ENCODE data around the gene DSTYK. TPM values are rescaled to one million over a fixed set of nuclear protein-coding genes. Genes with fewer than 3 reads are reported as not detected.
"Not testable (repeated sequence)": the region's sequence is repeated elsewhere in the genome, so short reads cannot be mapped to it uniquely, and the experiment has no call there.

Gene DSTYK
- total RNA-seq, 1 experiment from 2014 or later, result 11.3 TPM

- ATAC-seq (no peak), DNase-seq (ENCODE audit: low read depth, low spot score) (no peak)
- H3K4me1 ChIP-seq (ENCODE audit: control insufficient read depth, insufficient read depth, low read length), result no peaks in the 10 kb centered on the region
- in situ Hi-C loops (cut with HindIII; ENCODE audit: low pct_unique_long_range_greater_than_20kb, low sequenced_read_pairs), result no loop called here
- no peaks in the 10 kb centered on the region for H3K9me3 ChIP-seq (ENCODE audit: control insufficient read depth, insufficient read depth, low read depth, low read length)
- ChIA-PET POLR2A (no interaction called here), CTCF (interaction anchor here (1.0 kb wide), 1 partner anchor 20 kb away, joined by 4 read pairs; no protein-coding TSS in a partner anchor)
- no peak overlapping the region for H3K4me3 ChIP-seq (ENCODE audit: low read depth in 2 of 2, low read length in 2 of 2)
- intact Hi-C loops (cut with micrococcal nuclease; ENCODE audit: unreplicated experiment), result no loop called here
- H3K36me3 ChIP-seq (ENCODE audit: control insufficient read depth, insufficient read depth, low read length), result no peaks in the 10 kb centered on the region
- no peak for TF ChIP-seq CTCF (IDR thresholded peaks at IDR 0.05)
- BruUV-seq (replicated peaks), result no TSS peak
- no peak overlapping the region for H3K27ac ChIP-seq (ENCODE audit: low read length)
- H3K27me3 ChIP-seq (ENCODE audit: control insufficient read depth, insufficient read depth, low read length), result no peaks in the 10 kb centered on the region
These were observed 24.4 kb upstream of the DSTYK start for GRCh38 chr1:205235951-205236350.

DNA sequence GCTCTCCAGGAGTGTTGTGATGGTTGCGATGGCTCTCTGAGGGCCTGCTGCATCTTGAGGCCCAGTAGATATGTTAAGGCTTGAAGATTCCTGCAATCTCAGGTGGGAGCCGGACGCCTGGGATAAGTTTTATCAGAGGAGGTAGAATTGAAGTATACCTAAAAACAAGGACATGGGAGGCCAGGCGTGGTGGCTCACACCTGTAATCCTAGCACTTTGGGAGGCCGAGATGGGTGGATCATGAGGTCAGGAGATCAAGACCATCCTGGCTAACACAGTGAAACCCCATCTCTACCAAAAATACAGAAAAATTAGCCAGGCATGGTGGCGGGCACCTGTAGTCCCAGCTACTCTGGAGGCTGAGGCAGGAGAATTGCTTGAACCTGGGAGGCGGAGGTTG lies 22.5 kb upstream of the DSTYK start:
- H3K9me3 ChIP-seq (ENCODE audit: control insufficient read depth, insufficient read depth, low read depth, low read length); intact Hi-C loops (cut with micrococcal nuclease; ENCODE audit: unreplicated experiment); DNase-seq (ENCODE audit: low read depth, low spot score); ATAC-seq; in situ Hi-C loops (cut with HindIII; ENCODE audit: low pct_unique_long_range_greater_than_20kb, low sequenced_read_pairs); H3K4me3 ChIP-seq (ENCODE audit: low read depth in 2 of 2, low read length in 2 of 2); H3K4me1 ChIP-seq (ENCODE audit: control insufficient read depth, insufficient read depth, low read length); CTCF ChIA-PET; H3K36me3 ChIP-seq (ENCODE audit: control insufficient read depth, insufficient read depth, low read length); H3K27me3 ChIP-seq (ENCODE audit: control insufficient read depth, insufficient read depth, low read length); BruUV-seq (replicated peaks); POLR2A ChIA-PET; H3K27ac ChIP-seq (ENCODE audit: low read length): not testable (repeated sequence)

- in situ Hi-C loops (cut with HindIII; ENCODE audit: low pct_unique_long_range_greater_than_20kb, low sequenced_read_pairs) (no loop called here), intact Hi-C loops (cut with micrococcal nuclease; ENCODE audit: unreplicated experiment) (no loop called here)
- CTCF ChIA-PET, result interaction anchor here (0.6 kb wide), 1 partner anchor 257 kb away, joined by 3 read pairs; no protein-coding TSS in a partner anchor
- ATAC-seq, result no peak
- no peak for DNase-seq (ENCODE audit: low read depth, low spot score)
- H3K4me3 ChIP-seq (ENCODE audit: low read depth in 2 of 2, low read length in 2 of 2), result no peak overlapping the region
- no peaks in the 10 kb centered on the region for H3K36me3 ChIP-seq (ENCODE audit: control insufficient read depth, insufficient read depth, low read length)
- H3K4me1 ChIP-seq (ENCODE audit: control insufficient read depth, insufficient read depth, low read length), result peaks cover 3% of the 10 kb centered on the region; the same call in 1 of the 2 replicates
- no peaks in the 10 kb centered on the region for H3K27me3 ChIP-seq (ENCODE audit: control insufficient read depth, insufficient read depth, low read length)
- BruUV-seq (replicated peaks), result no TSS peak
- H3K27ac ChIP-seq (ENCODE audit: low read length), result no peak overlapping the region
- TF ChIP-seq POLR2AphosphoS5 (IDR thresholded peaks at IDR 0.05; ENCODE audit: low read depth, low read length) (no peak), SIN3A (IDR thresholded peaks at IDR 0.05; ENCODE audit: borderline replicate concordance, insufficient read depth, low read depth, low read length) (no peak), CTCF (IDR thresholded peaks at IDR 0.05) (no peak), TCF7L2 (IDR thresholded peaks at IDR 0.05; ENCODE audit: low read depth, low read length) (no peak)
- TF ChIP-seq, protein P1, sequence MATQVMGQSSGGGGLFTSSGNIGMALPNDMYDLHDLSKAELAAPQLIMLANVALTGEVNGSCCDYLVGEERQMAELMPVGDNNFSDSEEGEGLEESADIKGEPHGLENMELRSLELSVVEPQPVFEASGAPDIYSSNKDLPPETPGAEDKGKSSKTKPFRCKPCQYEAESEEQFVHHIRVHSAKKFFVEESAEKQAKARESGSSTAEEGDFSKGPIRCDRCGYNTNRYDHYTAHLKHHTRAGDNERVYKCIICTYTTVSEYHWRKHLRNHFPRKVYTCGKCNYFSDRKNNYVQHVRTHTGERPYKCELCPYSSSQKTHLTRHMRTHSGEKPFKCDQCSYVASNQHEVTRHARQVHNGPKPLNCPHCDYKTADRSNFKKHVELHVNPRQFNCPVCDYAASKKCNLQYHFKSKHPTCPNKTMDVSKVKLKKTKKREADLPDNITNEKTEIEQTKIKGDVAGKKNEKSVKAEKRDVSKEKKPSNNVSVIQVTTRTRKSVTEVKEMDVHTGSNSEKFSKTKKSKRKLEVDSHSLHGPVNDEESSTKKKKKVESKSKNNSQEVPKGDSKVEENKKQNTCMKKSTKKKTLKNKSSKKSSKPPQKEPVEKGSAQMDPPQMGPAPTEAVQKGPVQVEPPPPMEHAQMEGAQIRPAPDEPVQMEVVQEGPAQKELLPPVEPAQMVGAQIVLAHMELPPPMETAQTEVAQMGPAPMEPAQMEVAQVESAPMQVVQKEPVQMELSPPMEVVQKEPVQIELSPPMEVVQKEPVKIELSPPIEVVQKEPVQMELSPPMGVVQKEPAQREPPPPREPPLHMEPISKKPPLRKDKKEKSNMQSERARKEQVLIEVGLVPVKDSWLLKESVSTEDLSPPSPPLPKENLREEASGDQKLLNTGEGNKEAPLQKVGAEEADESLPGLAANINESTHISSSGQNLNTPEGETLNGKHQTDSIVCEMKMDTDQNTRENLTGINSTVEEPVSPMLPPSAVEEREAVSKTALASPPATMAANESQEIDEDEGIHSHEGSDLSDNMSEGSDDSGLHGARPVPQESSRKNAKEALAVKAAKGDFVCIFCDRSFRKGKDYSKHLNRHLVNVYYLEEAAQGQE (IDR thresholded peaks at IDR 0.05; ENCODE audit: insufficient read depth in 1 of 2, low read depth in 2 of 2, low read length in 1 of 2), result no peak
- no peaks in the 10 kb centered on the region for H3K9me3 ChIP-seq (ENCODE audit: control insufficient read depth, insufficient read depth, low read depth, low read length)
- POLR2A ChIA-PET, result no interaction called here
These were observed 21.5 kb upstream of the DSTYK start for GRCh38 chr1:205232945-205233397.
